HepG2 (cell line): ENCODE data around the gene CYBC1. TPM values are rescaled to one million over a fixed set of nuclear protein-coding genes. Genes with fewer than 3 reads are reported as not detected.

Source experiments
- FOSL1 ChIP-seq: sonication (generic); formaldehyde crosslinking; IDR thresholded peaks from 2 replicates; pipeline ENCODE4 v1.9.0; 2021; ENCODE audit warnings: missing genetic modification reagents, borderline replicate concordance
- ISL2 ChIP-seq: sonication (generic); formaldehyde crosslinking; IDR thresholded peaks from 2 replicates; pipeline ENCODE4 v1.5.0; 2020; ENCODE audit warnings: missing genetic modification reagents
- NFRKB ChIP-seq: fragments of 450-650 bp; IDR thresholded peaks from 2 replicates; pipeline ENCODE4 v1.6.1; 2017
- NR2F6 ChIP-seq, 2 experiments: IDR thresholded peaks; 2 replicates each; pipeline ENCODE4 v1.6.1; 2016; ENCODE audit warnings: antibody characterized with exemption in 1 of 2, mild to moderate bottlenecking in 1 of 2
- PCBP1 ChIP-seq: fragments of 200-400 bp; formaldehyde crosslinking; IDR thresholded peaks from 2 replicates; pipeline ENCODE4 v1.6.1; 2017; ENCODE audit warnings: mild to moderate bottlenecking, low read depth, low read length, borderline replicate concordance
- RBAK ChIP-seq: sonication (generic); formaldehyde crosslinking; IDR thresholded peaks from 2 replicates; pipeline ENCODE4 v1.5.1; 2020; ENCODE audit warnings: mild to moderate bottlenecking, missing genetic modification reagents
- SETDB1 ChIP-seq: sonication (generic); formaldehyde crosslinking; IDR thresholded peaks from 2 replicates; pipeline ENCODE4 v1.5.1; 2020; ENCODE audit warnings: missing genetic modification reagents, mild to moderate bottlenecking, borderline replicate concordance
- SMAD1 ChIP-seq: sonication (generic); formaldehyde crosslinking; IDR thresholded peaks from 2 replicates; pipeline ENCODE4 v1.4.0; 2020; ENCODE audit warnings: missing genetic modification reagents, low read depth, mild to moderate bottlenecking, borderline replicate concordance
- TEAD3 ChIP-seq: optimal IDR thresholded peaks from 2 replicates; pipeline ENCODE3; 2016; ENCODE audit warnings: borderline replicate concordance
- TOPORS ChIP-seq: sonication (generic); formaldehyde crosslinking; IDR thresholded peaks from 2 replicates; pipeline ENCODE4 v1.8.0; 2023; ENCODE audit warnings: mild to moderate bottlenecking, missing genetic modification reagents
- ZNF501 ChIP-seq: sonication (generic); formaldehyde crosslinking; IDR thresholded peaks from 2 replicates; pipeline ENCODE4 v1.5.1; 2020; ENCODE audit warnings: mild to moderate bottlenecking, moderate library complexity, missing genetic modification reagents
- ZNF841 ChIP-seq: sonication (generic); formaldehyde crosslinking; IDR thresholded peaks from 2 replicates; pipeline ENCODE4 v1.8.1; 2023; ENCODE audit warnings: missing genetic modification reagents, borderline replicate concordance
- polyA plus RNA-seq, 8 experiments: library from polyadenylated mRNA; depleted of rRNA in 3 of 8; stranded (reverse) in 7 of 8; unstranded in 1 of 8; fragments of >200 nt; fragmentation: Illumina TruSeq in 4 of 8; extraction: Trizol in 4 of 8; gene quantifications; 2 replicates each; pipeline versions ENCODE4 v1.2.1 to v1.2.3, GENCODE V29; 2011 to 2016; ENCODE audit warnings: low read depth in 4 of 8, missing spikeins in 1 of 8, mixed read lengths in 1 of 8; ENCODE audit not compliant: insufficient read depth in 1 of 8
- total RNA-seq, 5 experiments: library from RNA; depleted of rRNA; stranded (reverse); fragments of >200 nt; fragmentation: Illumina TruSeq; extraction: Trizol; gene quantifications; 2 replicates each; pipeline ENCODE4 v1.2.3, GENCODE V29; 2016; ENCODE audit warnings: low read depth in 1 of 5
- TF ChIP-seq, protein P1 (sequence below): sonication (generic); formaldehyde crosslinking; IDR thresholded peaks from one replicate; pipeline ENCODE4 v1.5.1; 2020; ENCODE audit warnings: mild to moderate bottlenecking, missing genetic modification reagents; ENCODE audit errors: not compliant biosample characterization
- TF ChIP-seq, protein P2 (sequence below): sonication (generic); formaldehyde crosslinking; IDR thresholded peaks from 2 replicates; pipeline ENCODE4 v1.4.0; 2020; ENCODE audit warnings: missing genetic modification reagents, borderline replicate concordance

Gene CYBC1
- total and polyA plus RNA-seq, 2 of the 13 experiments (the other 11 are each of a cell fraction or from before 2014, with no cell fraction given) = 43.4 to 44.1 TPM

DNA sequence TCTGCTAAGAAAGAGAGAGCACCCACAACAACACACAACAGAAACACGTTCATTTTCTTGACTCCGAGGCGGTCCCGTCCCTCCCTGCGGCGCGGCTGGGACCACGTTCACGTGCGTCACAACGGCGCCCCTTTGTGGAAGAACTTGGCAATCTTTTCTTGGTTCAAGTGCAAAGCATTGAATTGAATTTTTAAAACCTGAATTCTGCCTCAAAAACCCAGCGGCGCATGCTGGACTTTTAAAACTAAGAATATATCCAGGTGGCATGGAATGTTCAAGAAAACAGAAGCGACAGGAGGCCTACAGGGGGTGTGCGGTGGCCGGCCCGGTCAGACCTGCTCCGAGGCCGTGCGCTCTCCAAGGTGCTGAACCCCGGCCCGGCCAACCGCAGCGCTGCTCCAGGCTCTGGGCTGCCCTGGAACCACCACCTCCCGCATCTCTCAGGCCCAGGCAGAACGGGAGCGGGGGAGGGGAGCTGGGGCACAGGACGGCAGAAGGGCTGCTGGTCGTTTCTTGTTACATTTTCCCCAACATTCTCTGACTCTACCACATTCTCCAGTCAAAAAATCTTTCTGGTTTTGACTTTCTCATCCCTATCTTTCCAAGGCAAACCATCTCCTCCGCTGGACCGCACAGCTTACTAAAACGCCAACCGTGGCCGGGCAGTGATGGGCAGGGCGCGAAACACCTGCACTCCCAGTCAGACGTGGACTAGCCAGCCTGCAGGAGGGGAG lies 35.8 kb downstream of the CYBC1 start (continued):
- TF ChIP-seq SETDB1 (CRISPR knock-in tag) = no peak
- TF ChIP-seq RBAK = peak; percentile 59; the same call in 1 of the 2 replicates
- TF ChIP-seq NR2F6 (IDR thresholded peaks at IDR 0.05) = no peak
- peak; percentile 56; the same call in 1 of the 2 replicates for TF ChIP-seq NR2F6 (CRISPR knock-in tag; IDR thresholded peaks at IDR 0.05)
- TF ChIP-seq, protein P1, sequence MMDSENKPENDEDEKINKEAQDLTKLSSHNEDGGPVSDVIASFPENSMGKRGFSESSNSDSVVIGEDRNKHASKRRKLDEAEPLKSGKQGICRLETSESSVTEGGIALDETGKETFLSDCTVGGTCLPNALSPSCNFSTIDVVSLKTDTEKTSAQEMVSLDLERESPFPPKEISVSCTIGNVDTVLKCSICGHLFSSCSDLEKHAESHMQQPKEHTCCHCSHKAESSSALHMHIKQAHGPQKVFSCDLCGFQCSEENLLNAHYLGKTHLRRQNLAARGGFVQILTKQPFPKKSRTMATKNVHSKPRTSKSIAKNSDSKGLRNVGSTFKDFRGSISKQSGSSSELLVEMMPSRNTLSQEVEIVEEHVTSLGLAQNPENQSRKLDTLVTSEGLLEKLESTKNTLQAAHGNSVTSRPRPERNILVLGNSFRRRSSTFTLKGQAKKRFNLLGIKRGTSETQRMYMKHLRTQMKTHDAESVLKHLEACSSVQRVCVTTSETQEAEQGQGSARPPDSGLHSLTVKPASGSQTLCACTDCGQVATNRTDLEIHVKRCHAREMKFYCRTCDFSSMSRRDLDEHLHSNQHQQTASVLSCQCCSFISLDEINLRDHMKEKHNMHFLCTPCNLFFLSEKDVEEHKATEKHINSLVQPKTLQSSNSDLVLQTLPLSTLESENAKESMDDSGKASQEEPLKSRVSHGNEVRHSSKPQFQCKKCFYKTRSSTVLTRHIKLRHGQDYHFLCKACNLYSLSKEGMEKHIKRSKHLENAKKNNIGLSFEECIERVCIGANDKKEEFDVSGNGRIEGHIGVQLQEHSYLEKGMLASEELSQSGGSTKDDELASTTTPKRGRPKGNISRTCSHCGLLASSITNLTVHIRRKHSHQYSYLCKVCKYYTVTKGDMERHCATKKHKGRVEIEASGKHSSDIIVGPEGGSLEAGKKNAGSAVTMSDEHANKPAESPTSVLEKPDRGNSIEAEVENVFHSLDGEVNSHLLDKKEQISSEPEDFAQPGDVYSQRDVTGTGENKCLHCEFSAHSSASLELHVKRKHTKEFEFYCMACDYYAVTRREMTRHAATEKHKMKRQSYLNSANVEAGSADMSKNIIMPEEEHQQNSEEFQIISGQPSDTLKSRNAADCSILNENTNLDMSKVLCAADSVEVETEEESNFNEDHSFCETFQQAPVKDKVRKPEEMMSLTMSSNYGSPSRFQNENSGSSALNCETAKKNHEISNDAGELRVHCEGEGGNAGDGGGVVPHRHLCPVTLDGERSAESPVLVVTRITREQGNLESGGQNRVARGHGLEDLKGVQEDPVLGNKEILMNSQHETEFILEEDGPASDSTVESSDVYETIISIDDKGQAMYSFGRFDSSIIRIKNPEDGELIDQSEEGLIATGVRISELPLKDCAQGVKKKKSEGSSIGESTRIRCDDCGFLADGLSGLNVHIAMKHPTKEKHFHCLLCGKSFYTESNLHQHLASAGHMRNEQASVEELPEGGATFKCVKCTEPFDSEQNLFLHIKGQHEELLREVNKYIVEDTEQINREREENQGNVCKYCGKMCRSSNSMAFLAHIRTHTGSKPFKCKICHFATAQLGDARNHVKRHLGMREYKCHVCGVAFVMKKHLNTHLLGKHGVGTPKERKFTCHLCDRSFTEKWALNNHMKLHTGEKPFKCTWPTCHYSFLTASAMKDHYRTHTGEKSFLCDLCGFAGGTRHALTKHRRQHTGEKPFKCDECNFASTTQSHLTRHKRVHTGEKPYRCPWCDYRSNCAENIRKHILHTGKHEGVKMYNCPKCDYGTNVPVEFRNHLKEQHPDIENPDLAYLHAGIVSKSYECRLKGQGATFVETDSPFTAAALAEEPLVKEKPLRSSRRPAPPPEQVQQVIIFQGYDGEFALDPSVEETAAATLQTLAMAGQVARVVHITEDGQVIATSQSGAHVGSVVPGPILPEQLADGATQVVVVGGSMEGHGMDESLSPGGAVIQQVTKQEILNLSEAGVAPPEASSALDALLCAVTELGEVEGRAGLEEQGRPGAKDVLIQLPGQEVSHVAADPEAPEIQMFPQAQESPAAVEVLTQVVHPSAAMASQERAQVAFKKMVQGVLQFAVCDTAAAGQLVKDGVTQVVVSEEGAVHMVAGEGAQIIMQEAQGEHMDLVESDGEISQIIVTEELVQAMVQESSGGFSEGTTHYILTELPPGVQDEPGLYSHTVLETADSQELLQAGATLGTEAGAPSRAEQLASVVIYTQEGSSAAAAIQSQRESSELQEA (CRISPR knock-in tag) = peak; percentile 91
- TF ChIP-seq ISL2 (CRISPR knock-in tag) = peak; percentile 87
- no peak for TF ChIP-seq NFRKB
- TF ChIP-seq TEAD3 (CRISPR knock-in tag) = no peak
- no peak for TF ChIP-seq FOSL1 (CRISPR knock-in tag)
- 0 out of 2 replicates have a peak, but pooled peaks have one; percentile 54 for TF ChIP-seq ZNF841 (CRISPR knock-in tag)
- TF ChIP-seq ZNF501 (CRISPR knock-in tag) = peak; percentile 99
- TF ChIP-seq TOPORS = peak; percentile 94
- no peak for TF ChIP-seq SMAD1 (CRISPR knock-in tag)
- no peak for TF ChIP-seq PCBP1
- TF ChIP-seq, protein P2, sequence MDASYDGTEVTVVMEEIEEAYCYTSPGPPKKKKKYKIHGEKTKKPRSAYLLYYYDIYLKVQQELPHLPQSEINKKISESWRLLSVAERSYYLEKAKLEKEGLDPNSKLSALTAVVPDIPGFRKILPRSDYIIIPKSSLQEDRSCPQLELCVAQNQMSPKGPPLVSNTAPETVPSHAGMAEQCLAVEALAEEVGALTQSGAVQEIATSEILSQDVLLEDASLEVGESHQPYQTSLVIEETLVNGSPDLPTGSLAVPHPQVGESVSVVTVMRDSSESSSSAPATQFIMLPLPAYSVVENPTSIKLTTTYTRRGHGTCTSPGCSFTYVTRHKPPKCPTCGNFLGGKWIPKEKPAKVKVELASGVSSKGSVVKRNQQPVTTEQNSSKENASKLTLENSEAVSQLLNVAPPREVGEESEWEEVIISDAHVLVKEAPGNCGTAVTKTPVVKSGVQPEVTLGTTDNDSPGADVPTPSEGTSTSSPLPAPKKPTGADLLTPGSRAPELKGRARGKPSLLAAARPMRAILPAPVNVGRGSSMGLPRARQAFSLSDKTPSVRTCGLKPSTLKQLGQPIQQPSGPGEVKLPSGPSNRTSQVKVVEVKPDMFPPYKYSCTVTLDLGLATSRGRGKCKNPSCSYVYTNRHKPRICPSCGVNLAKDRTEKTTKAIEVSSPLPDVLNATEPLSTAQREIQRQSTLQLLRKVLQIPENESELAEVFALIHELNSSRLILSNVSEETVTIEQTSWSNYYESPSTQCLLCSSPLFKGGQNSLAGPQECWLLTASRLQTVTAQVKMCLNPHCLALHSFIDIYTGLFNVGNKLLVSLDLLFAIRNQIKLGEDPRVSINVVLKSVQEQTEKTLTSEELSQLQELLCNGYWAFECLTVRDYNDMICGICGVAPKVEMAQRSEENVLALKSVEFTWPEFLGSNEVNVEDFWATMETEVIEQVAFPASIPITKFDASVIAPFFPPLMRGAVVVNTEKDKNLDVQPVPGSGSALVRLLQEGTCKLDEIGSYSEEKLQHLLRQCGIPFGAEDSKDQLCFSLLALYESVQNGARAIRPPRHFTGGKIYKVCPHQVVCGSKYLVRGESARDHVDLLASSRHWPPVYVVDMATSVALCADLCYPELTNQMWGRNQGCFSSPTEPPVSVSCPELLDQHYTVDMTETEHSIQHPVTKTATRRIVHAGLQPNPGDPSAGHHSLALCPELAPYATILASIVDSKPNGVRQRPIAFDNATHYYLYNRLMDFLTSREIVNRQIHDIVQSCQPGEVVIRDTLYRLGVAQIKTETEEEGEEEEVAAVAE = peak; percentile 91; the same call in 1 of the 2 replicates
